GM18517 (cell line): ENCODE measurements around the gene KLHL2.
"Not testable (repeated sequence)": the region's sequence is repeated elsewhere in the genome, so short reads cannot be mapped to it uniquely, and the experiment has no call there.

Experiments
- ATAC-seq: cut with Tn5 transposase; IDR thresholded peaks from one replicate; pipeline ENCODE4 v1.9.1; 2021; ENCODE audit warnings: mild to moderate bottlenecking, moderate library complexity; ENCODE audit not compliant: unreplicated experiment

The KLHL2 gene

GRCh38 chr4:165207431-165208220 lies at the start of gene KLHL2:
Gene KLHL2, plus strand, starts transcription at chr4:165207561. Its CDS starts 316 bp downstream, at chr4:165207877.
- ATAC-seq, result peak; percentile 77

- ATAC-seq, result no peak
These were observed 48.6 kb upstream of the KLHL2 start for GRCh38 chr4:165158762-165159161.

- no peak for ATAC-seq
These were observed 43.1 kb upstream of the KLHL2 start for GRCh38 chr4:165164257-165164656.

- not testable (repeated sequence) for ATAC-seq
These were observed 40.5 kb upstream of the KLHL2 start for GRCh38 chr4:165166872-165167271.

GRCh38 chr4:165167650-165168049 lies 39.7 kb upstream of the KLHL2 start:
- ATAC-seq, result no peak

GRCh38 chr4:165170819-165171218 lies 36.5 kb upstream of the KLHL2 start:
- ATAC-seq, result no peak

GRCh38 chr4:165175470-165175869 lies 31.9 kb upstream of the KLHL2 start:
- not testable (repeated sequence) for ATAC-seq

- no peak for ATAC-seq
These were observed 31.5 kb upstream of the KLHL2 start for GRCh38 chr4:165175879-165176278.

- no peak for ATAC-seq
These were observed 29.4 kb upstream of the KLHL2 start for GRCh38 chr4:165177725-165178666.

- no peak for ATAC-seq
These were observed 23.1 kb upstream of the KLHL2 start for GRCh38 chr4:165184220-165184619.

- not testable (repeated sequence) for ATAC-seq
These were observed 22.4 kb upstream of the KLHL2 start for GRCh38 chr4:165184998-165185397.

GRCh38 chr4:165185448-165185847 lies 21.9 kb upstream of the KLHL2 start:
- no peak for ATAC-seq

- ATAC-seq, result no peak
These were observed 16.6 kb upstream of the KLHL2 start for GRCh38 chr4:165190591-165191347.

- no peak for ATAC-seq
These were observed 16.1 kb upstream of the KLHL2 start for GRCh38 chr4:165191348-165191656.

- ATAC-seq, result no peak
These were observed 15.4 kb upstream of the KLHL2 start for GRCh38 chr4:165191814-165192499.

- ATAC-seq, result no peak
These were observed 14.9 kb upstream of the KLHL2 start for GRCh38 chr4:165192500-165192898.

GRCh38 chr4:165192956-165193355 lies 14.4 kb upstream of the KLHL2 start:
- no peak for ATAC-seq

- no peak for ATAC-seq
These were observed 13.0 kb upstream of the KLHL2 start for GRCh38 chr4:165194368-165194767.

GRCh38 chr4:165198329-165198728 lies 9.0 kb upstream of the KLHL2 start:
- no peak for ATAC-seq

GRCh38 chr4:165199286-165199685 lies 8.1 kb upstream of the KLHL2 start:
- ATAC-seq, result no peak

- no peak for ATAC-seq
These were observed 7.6 kb upstream of the KLHL2 start for GRCh38 chr4:165199722-165200121.
